Mesodermal cell (in vitro differentiated cells): ENCODE measurements around the gene EFCAB8.

Source experiments
- H3K27ac ChIP-seq: 2 replicates; pipeline ENCODE4 v1.7.0; 2013; ENCODE audit warnings: mild to moderate bottlenecking, low read depth, low read length, moderate library complexity; ENCODE audit not compliant: severe bottlenecking
- H3K36me3 ChIP-seq: 2 replicates; pipeline ENCODE4 v1.7.1; 2013; ENCODE audit warnings: mild to moderate bottlenecking, low read length, moderate library complexity; ENCODE audit not compliant: control insufficient read depth, insufficient read depth
- H3K4me1 ChIP-seq: one replicate; pipeline ENCODE4 v1.7.1; 2013; ENCODE audit warnings: mild to moderate bottlenecking, low read length; ENCODE audit not compliant: insufficient read depth, control insufficient read depth, poor library complexity, severe bottlenecking
- H3K4me3 ChIP-seq: 2 replicates; pipeline ENCODE4 v1.7.0; 2013; ENCODE audit warnings: low read length, control low read depth, mild to moderate bottlenecking; ENCODE audit not compliant: insufficient read depth, poor library complexity, severe bottlenecking; ENCODE audit errors: extremely low read depth
- H3K9me3 ChIP-seq: 2 replicates; pipeline ENCODE4 v1.7.1; 2013; ENCODE audit warnings: mild to moderate bottlenecking, low read length, moderate library complexity; ENCODE audit not compliant: control insufficient read depth
- WGBS, 2 experiments: methylation state at CpG; one replicate each; pipeline ENCODE4 v1.1.5; 2013; ENCODE audit warnings: missing lambda C conversion rate in 2 of 2; ENCODE audit not compliant: insufficient coverage in 2 of 2; 5-methylcytosine and 5-hydroxymethylcytosine counted together

The EFCAB8 gene

GRCh38 chr20:32823737-32824588 is 34.8 kb upstream of the EFCAB8 start:
- WGBS, 2 experiments, result 100% methylated on average over 1 to 5 of the region's 7 CpGs
- Histone ChIP-seq H3K9me3 (no peaks in the 10 kb centered on the region), H3K4me3 (no peak overlapping the region), H3K4me1 (peaks cover 35% of the 10 kb centered on the region), H3K27ac (peak overlapping the region; percentile 41), H3K36me3 (peaks cover 55% of the 10 kb centered on the region)

GRCh38 chr20:32828029-32828680 is 30.6 kb upstream of the EFCAB8 start:
- no peak overlapping the region for H3K27ac ChIP-seq
- 96 to 100% methylated on average over 2 to 4 of the region's 4 CpGs for WGBS, 2 experiments
- H3K36me3 ChIP-seq, result peaks cover 84% of the 10 kb centered on the region

GRCh38 chr20:32829311-32830005 is 29.3 kb upstream of the EFCAB8 start:
- Histone ChIP-seq H3K4me3 (no peak overlapping the region), H3K36me3 (peaks cover 89% of the 10 kb centered on the region), H3K4me1 (peaks cover 4% of the 10 kb centered on the region), H3K27ac (no peak overlapping the region), H3K9me3 (peaks cover 3% of the 10 kb centered on the region)
- 92 to 96% methylated on average over 2 to 3 of the region's 3 CpGs for WGBS, 2 experiments

More at GRCh38 chr20:32828029-32828680, 30.6 kb upstream of the EFCAB8 start:
- H3K4me3 ChIP-seq, result no peak overlapping the region
- peaks cover 3% of the 10 kb centered on the region for H3K9me3 ChIP-seq
- H3K4me1 ChIP-seq, result peaks cover 13% of the 10 kb centered on the region

DNA sequence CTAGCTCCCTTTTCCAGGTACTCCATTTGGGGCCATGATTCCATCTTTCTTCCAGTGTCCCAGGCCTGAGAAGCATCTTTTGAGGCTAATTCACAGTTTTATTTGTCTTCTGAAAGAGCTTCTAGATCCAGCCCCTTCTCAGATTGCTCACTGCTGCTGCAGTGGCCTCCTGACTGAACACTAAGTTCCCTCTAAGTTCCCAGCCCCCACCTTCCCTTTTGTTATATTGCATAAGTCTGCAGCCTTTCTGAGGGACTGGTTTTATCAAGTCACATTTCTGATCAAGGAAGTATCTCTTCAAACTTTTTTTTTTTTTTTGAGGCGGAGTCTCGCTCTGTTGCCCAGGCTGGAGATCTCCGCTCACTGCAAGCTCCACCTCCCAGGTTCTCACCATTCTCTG is 28.3 kb upstream of the EFCAB8 start:
- Histone ChIP-seq H3K4me3 (no peak overlapping the region), H3K36me3 (peaks cover 89% of the 10 kb centered on the region)

GRCh38 chr20:32831982-32832381 is 26.7 kb upstream of the EFCAB8 start:
- H3K36me3 ChIP-seq, result peaks cover 91% of the 10 kb centered on the region
- H3K27ac ChIP-seq, result no peak overlapping the region

More for the DNA sequence above, 28.3 kb upstream of the EFCAB8 start:
- 93 to 100% methylated on average over 1 to 2 of the region's 3 CpGs for WGBS, 2 experiments
- Histone ChIP-seq H3K27ac (no peak overlapping the region), H3K9me3 (peaks cover 3% of the 10 kb centered on the region), H3K4me1 (peaks cover 4% of the 10 kb centered on the region)

DNA sequence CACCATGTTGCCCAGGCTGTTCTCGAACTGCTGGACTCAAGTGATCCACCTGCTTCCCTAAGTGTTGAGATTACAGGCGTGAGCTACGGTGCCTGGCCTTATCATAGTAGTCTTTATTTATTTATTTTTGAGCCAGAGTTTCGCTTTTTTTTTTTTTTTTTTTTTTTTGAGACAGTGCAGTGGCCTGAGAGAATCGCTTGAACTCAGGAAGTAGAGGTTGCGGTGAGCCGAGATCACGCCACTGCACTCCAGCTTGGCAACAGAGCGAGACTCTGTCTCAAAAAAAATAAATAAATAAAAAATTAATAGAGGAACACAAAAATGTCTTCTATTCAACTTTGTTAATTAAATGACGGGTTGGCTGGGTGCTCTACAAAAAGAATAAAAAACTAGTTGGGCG is 26.1 kb upstream of the EFCAB8 start:
- Histone ChIP-seq H3K4me1 (peaks cover 3% of the 10 kb centered on the region), H3K36me3 (peaks cover 91% of the 10 kb centered on the region), H3K9me3 (peaks cover 3% of the 10 kb centered on the region), H3K4me3 (no peak overlapping the region), H3K27ac (no peak overlapping the region)
- 95 to 100% methylated on average over 3 to 4 of the region's 11 CpGs for WGBS, 2 experiments

More at GRCh38 chr20:32831982-32832381, 26.7 kb upstream of the EFCAB8 start:
- peaks cover 4% of the 10 kb centered on the region for H3K4me1 ChIP-seq
- H3K9me3 ChIP-seq, result peaks cover 3% of the 10 kb centered on the region
- no peak overlapping the region for H3K4me3 ChIP-seq
- WGBS, 2 experiments, result 98 to 100% methylated on average over 3 to 4 of the region's 5 CpGs

GRCh38 chr20:32834972-32835371 is 23.8 kb upstream of the EFCAB8 start:
- Histone ChIP-seq H3K4me1 (no peaks in the 10 kb centered on the region), H3K36me3 (peaks cover 91% of the 10 kb centered on the region), H3K27ac (no peak overlapping the region), H3K4me3 (no peak overlapping the region), H3K9me3 (peaks cover 3% of the 10 kb centered on the region)

GRCh38 chr20:32837157-32837556 is 21.6 kb upstream of the EFCAB8 start:
- H3K27ac ChIP-seq, result no peak overlapping the region
- H3K9me3 ChIP-seq, result no peaks in the 10 kb centered on the region
- H3K4me3 ChIP-seq, result no peak overlapping the region
- H3K36me3 ChIP-seq, result peaks cover 92% of the 10 kb centered on the region
- H3K4me1 ChIP-seq, result no peaks in the 10 kb centered on the region
- no CpG with 5 or more reads among the region's 1 CpG for WGBS, 2 experiments

GRCh38 chr20:32839227-32839981 is 19.3 kb upstream of the EFCAB8 start:
- H3K36me3 ChIP-seq, result peaks cover 92% of the 10 kb centered on the region
- no peaks in the 10 kb centered on the region for H3K9me3 ChIP-seq
- no peak overlapping the region for H3K4me3 ChIP-seq
- 97 to 99% methylated on average over 17 of the region's 17 CpGs for WGBS, 2 experiments
- no peaks in the 10 kb centered on the region for H3K4me1 ChIP-seq
- no peak overlapping the region for H3K27ac ChIP-seq

DNA sequence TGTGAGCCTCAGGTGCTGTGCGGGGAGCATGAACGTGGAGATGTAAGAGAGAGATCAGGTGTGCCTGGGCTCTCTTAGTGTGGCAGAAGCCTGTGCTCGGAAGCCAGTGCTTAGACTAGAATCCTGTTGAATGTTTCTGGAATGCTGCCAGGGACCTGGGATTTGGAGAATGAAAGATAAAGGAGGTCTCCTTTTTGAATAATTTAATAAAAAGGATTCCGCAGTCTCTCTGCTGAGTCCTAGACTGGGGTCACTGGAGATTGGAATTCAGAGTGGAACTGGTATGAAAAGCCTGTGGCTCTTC is 18.8 kb upstream of the EFCAB8 start:
- H3K27ac ChIP-seq, result no peak overlapping the region
- 96 to 98% methylated on average over 4 of the region's 4 CpGs for WGBS, 2 experiments
- no peaks in the 10 kb centered on the region for H3K4me1 ChIP-seq
- H3K36me3 ChIP-seq, result peaks cover 96% of the 10 kb centered on the region
- no peaks in the 10 kb centered on the region for H3K9me3 ChIP-seq
- H3K4me3 ChIP-seq, result no peak overlapping the region
